Ishikawa (cell line): Measurements from ENCODE around the gene B4GAT1.

Experiments used
- MAX ChIP-seq: IDR thresholded peaks from 2 replicates; pipeline ENCODE4 v1.6.1; 2012
- RAD21 ChIP-seq: IDR thresholded peaks from 2 replicates; pipeline ENCODE4 v1.6.1; 2012; ENCODE audit warnings: low read depth
- TCF12 ChIP-seq: IDR thresholded peaks from 2 replicates; pipeline ENCODE4 v1.6.1; 2012; ENCODE audit warnings: low read depth
- TEAD4 ChIP-seq: IDR thresholded peaks from 2 replicates; pipeline ENCODE4 v1.6.1; 2012

- TF ChIP-seq TCF12 (no peak), RAD21 (no peak), MAX (no peak), TEAD4 (no peak)
Observed at GRCh38 chr11:66363187-66363601, 15.8 kb upstream of the B4GAT1 start.
